Measurements from ENCODE around the gene GREM2. TPM values are rescaled to one million over a fixed set of nuclear protein-coding genes. Genes with fewer than 3 reads are reported as not detected.

Gene GREM2
- total RNA-seq, 1 experiment from 2014 or later: not detected

DNA sequence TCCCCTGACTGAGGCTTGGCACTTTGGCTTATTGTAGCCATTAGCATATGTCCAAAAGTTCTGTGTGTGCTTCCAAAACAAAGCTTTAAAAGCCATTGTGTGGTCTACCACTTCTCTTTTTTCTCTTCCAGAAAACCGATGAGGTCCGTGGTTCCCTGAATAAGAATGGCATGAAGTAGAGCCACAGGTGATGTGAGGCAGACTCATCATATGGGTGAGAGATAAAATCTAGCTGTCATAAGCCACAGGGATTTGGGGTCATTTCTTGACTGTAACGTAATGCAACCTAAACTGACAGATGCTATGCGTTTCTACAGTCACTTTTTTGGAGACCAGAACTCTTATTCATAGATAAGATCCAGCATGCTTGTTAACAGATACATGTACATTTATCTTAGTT, 7.0 kb upstream of the GREM2 start:
- Histone ChIP-seq H2AFZ (ENCODE audit: low read length) (no peak overlapping the region), H2AK5ac (ENCODE audit: insufficient read length, low read length) (no peak overlapping the region), H3T11ph (ENCODE audit: low read length) (no peak overlapping the region), H3K4me2 (ENCODE audit: insufficient read depth, insufficient read length, low read length) (no peak overlapping the region), H3K79me1 (ENCODE audit: insufficient read depth, low read depth, low read length, poor library complexity, severe bottlenecking) (no peaks in the 10 kb centered on the region), H3K27ac (ENCODE audit: insufficient read length, low read depth, low read length) (no peak overlapping the region), H3K18ac (ENCODE audit: insufficient read length, low read depth, low read length) (no peak overlapping the region), H3K9ac (ENCODE audit: extremely low read depth, insufficient read length, low read length) (no peak overlapping the region), H2BK20ac (ENCODE audit: low read depth, low read length, poor library complexity, severe bottlenecking) (no peak overlapping the region), H3K23ac (ENCODE audit: insufficient read length, low read depth, low read length) (no peak overlapping the region), H2BK120ac (ENCODE audit: low read depth, low read length, poor library complexity, severe bottlenecking) (no peak overlapping the region), H4K20me1 (ENCODE audit: control insufficient read depth, insufficient read depth, insufficient read length) (no peaks in the 10 kb centered on the region), H4K8ac (replicated peaks; ENCODE audit: insufficient read length, low read depth, low read length) (no peak overlapping the region), H3K79me2 (ENCODE audit: insufficient read depth, low read length) (no peaks in the 10 kb centered on the region), H3K56ac (ENCODE audit: insufficient read length, low read depth, low read length) (no peak overlapping the region), H3K27me3 (ENCODE audit: insufficient read depth, low read length) (no peaks in the 10 kb centered on the region), H2BK12ac (ENCODE audit: insufficient read length, low read depth, low read length) (no peak overlapping the region), H2BK15ac (ENCODE audit: low read depth, low read length) (no peak overlapping the region), H3K9me3 (ENCODE audit: control insufficient read depth, low read depth, low read length) (no peaks in the 10 kb centered on the region), H3K4me1 (ENCODE audit: insufficient read depth, low read length) (peaks cover 6% of the 10 kb centered on the region; the same call in 1 of the 2 replicates), H3K4ac (ENCODE audit: low read depth, low read length) (no peak overlapping the region), H4K91ac (ENCODE audit: insufficient read length, low read depth, low read length) (no peak overlapping the region), H4K5ac (ENCODE audit: insufficient read length, low read depth, low read length) (no peak overlapping the region), H3K23me2 (ENCODE audit: insufficient read length, low read depth, low read length, poor library complexity, severe bottlenecking) (no peaks in the 10 kb centered on the region), H2BK5ac (ENCODE audit: insufficient read length, low read length) (no peak overlapping the region), H3K14ac (ENCODE audit: insufficient read depth, low read length) (no peak overlapping the region)
- Mint-ChIP-seq H3K27me3 (ENCODE audit: low read depth) (no peaks in the 10 kb centered on the region; the same call in 1 of the 2 replicates), H3K9me3 (no peaks in the 10 kb centered on the region; a peak in 1 of 5 replicates), H3K36me3 (ENCODE audit: insufficient read depth in 1 of 3, low read depth in 3 of 3) (no peaks in the 10 kb centered on the region), H3K4me1 (peaks cover 11% of the 10 kb centered on the region in 2 experiments; a peak in 3 of 4 replicates), H3K4me3 (no peak overlapping the region), H3K27ac (no peak overlapping the region; a peak in 1 of 7 replicates)
- DNase-seq: no peak
- TF ChIP-seq, protein P1, sequence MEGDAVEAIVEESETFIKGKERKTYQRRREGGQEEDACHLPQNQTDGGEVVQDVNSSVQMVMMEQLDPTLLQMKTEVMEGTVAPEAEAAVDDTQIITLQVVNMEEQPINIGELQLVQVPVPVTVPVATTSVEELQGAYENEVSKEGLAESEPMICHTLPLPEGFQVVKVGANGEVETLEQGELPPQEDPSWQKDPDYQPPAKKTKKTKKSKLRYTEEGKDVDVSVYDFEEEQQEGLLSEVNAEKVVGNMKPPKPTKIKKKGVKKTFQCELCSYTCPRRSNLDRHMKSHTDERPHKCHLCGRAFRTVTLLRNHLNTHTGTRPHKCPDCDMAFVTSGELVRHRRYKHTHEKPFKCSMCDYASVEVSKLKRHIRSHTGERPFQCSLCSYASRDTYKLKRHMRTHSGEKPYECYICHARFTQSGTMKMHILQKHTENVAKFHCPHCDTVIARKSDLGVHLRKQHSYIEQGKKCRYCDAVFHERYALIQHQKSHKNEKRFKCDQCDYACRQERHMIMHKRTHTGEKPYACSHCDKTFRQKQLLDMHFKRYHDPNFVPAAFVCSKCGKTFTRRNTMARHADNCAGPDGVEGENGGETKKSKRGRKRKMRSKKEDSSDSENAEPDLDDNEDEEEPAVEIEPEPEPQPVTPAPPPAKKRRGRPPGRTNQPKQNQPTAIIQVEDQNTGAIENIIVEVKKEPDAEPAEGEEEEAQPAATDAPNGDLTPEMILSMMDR (conservative IDR thresholded peaks at IDR 0.05): no peak
- WGBS (ENCODE audit: extremely low coverage, insufficient read length, low lambda C conversion rate): no CpG with 5 or more reads among the region's 4 CpGs
